Body of pancreas (tissue), 4 donors: Measurements from ENCODE around the gene LIPC.

Experiments
- POLR2A ChIP-seq, 3 donors: fragments of 450-650 bp; IDR thresholded peaks; one replicate each; pipeline ENCODE4 v1.6.1; 2016; ENCODE audit warnings: antibody characterized with exemption in 3 of 3, mild to moderate bottlenecking in 2 of 3
- TF ChIP-seq, protein P1 (sequence below), 7 experiments: fragments of 450-650 bp in 4 of 7; fragments of 200-600 bp in 3 of 7; sonication (generic) in 3 of 7; IDR thresholded peaks; one replicate each; pipeline ENCODE4 v1.5.1; 2016 to 2019; ENCODE audit warnings: antibody characterized with exemption in 7 of 7

DNA sequence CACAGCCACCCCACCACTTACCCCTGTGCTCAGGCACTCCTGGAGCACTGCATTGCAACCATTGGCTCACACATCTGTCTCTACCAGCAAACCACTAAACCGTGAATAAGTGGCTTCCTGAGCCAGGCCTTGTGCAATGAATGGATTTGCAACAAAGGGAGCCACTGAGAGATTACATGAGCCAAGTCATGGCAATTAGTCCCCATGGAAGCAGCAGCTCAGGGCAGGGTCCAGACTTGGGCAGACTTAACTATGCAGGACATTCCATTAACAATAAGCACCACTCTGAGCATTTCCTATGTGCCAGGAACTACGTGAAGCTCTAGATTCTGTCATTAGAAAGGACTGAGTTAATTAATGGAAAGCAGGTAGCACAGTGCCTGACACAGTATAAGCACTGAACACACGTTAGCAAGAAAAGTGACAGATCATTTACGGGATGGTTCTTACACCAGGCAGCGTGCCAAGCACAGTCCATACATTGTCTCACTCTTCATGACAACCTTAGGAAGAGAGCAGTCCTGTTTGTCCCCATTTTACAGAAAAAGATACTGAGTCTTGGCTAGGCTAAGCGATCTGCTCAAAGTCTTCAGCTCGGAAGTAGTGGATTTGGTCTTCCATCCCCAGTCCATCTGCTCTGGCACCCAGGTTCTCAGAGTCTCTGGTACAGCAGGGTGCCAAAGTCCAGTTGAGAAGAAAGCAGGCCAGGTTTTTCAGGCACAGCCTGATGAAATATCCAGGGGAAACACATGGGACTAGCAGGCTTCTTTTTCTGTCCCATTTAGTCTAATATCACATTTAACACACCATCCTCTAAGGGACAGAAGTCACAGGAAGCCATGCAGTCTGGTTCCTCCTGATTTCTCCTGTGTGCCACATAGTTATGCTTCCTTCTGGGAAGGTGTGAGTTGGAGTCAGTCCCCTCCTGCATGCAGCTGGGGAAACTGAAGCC is 44.1 kb downstream of the LIPC start:
- TF ChIP-seq, protein P1, sequence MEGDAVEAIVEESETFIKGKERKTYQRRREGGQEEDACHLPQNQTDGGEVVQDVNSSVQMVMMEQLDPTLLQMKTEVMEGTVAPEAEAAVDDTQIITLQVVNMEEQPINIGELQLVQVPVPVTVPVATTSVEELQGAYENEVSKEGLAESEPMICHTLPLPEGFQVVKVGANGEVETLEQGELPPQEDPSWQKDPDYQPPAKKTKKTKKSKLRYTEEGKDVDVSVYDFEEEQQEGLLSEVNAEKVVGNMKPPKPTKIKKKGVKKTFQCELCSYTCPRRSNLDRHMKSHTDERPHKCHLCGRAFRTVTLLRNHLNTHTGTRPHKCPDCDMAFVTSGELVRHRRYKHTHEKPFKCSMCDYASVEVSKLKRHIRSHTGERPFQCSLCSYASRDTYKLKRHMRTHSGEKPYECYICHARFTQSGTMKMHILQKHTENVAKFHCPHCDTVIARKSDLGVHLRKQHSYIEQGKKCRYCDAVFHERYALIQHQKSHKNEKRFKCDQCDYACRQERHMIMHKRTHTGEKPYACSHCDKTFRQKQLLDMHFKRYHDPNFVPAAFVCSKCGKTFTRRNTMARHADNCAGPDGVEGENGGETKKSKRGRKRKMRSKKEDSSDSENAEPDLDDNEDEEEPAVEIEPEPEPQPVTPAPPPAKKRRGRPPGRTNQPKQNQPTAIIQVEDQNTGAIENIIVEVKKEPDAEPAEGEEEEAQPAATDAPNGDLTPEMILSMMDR (IDR thresholded peaks at IDR 0.05): no peak
- TF ChIP-seq POLR2A (IDR thresholded peaks at IDR 0.05): no peak
